GM18868 (cell line): ENCODE data around the gene RUFY1.
"Not testable (repeated sequence)": the region's sequence is repeated elsewhere in the genome, so short reads cannot be mapped to it uniquely, and the experiment has no call there.

Experiments used
- ATAC-seq: cut with Tn5 transposase; IDR thresholded peaks from one replicate; pipeline ENCODE4 v1.9.1; 2021; ENCODE audit warnings: mild to moderate bottlenecking, moderate library complexity; ENCODE audit not compliant: unreplicated experiment

RUFY1 gene

DNA sequence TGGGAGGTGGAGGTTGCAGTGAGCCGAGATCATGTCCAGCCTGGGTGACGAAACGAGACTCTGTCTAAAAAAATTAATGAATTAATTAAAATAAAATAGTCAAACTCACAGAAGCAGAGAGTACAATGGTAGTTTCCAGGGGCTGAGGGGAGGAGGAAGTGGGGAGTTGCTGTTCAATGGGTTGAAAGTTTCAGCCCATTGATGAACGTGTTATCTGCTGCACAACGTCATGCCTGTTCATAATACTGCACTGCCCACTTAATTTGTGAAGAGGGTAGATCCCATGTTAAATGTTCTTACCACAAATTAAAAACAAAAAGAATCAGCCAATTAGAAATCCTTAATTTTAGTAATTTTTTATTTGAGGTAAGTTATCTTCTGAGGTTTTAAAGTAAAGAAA is 16.4 kb upstream of the RUFY1 start:
- ATAC-seq: peak; percentile 59

DNA sequence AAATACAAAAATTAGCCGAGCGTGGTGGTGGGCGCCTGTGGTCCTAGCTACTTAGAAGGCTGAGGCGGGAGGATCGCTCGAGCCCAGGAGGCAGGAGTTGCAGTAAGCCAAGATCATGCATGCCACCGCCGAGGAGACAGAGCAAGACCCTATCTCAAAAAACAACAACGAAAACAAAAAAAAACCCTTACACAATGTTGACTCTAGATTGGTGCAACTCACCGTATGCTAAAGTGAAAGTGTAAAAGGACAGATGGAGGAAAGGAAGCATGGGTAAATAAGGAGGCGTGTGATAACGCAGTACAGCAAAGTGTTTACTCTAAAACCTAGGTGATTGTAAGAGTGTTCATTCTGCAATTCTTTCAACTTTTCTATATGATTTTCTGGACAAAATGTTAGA is 15.9 kb upstream of the RUFY1 start:
- peak; percentile 49 for ATAC-seq

DNA sequence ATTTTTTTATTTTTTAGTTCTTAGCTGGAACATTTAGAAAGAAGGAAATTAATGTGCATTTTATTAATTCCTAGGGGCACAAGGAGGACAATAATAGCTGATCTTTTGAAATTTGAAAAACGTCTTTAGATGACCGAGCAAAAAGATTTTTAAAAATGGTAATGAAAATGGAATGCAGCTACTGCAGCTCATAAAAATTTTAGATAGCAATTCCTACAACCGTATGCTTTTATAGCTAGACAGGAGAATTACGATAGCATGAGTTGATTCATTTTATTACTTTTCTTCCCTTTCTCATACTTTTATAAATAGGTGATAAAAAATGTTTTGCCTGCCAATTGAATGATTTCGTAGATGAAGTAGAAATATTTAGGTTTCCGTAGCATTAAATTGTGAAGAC is 13.7 kb upstream of the RUFY1 start:
- ATAC-seq: no peak

DNA sequence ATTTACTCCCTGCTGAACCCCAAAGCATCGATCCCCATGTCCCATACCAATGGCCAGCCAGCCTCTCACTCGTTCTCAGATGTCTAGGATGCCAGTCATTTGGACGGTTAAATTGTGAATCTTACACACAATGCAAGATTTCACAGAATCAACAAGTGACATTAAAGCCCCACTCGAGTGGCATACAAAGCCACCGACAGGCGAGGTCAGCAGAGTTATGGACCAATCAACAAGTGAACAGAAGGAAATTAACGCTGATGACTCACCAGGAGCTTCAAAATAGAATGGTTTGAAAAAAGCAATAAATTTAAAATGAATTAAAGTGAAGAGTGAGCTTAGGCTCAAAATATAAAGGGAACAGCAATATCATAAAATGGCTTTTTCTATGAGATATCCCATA is 8.2 kb upstream of the RUFY1 start:
- ATAC-seq: no peak

DNA sequence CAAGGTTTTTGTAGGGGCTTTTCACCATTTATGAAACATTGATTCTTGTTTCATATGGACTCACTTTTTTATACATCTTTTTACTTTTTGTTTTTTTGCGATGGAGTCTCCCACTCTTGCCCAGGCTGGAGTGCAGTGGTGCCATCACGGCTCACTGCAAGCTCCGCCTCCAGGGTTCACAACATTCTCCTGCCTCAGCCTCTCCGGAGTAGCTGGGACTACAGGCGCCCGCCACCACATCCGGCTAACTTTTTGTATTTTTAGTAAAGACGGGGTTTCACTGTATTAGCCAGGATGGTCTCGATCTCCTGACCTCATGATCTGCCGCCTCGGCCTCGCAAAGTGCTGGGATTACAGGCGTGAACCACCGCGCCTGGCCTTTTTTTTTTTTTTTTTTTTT is 7.1 kb upstream of the RUFY1 start:
- not testable (repeated sequence) for ATAC-seq

DNA sequence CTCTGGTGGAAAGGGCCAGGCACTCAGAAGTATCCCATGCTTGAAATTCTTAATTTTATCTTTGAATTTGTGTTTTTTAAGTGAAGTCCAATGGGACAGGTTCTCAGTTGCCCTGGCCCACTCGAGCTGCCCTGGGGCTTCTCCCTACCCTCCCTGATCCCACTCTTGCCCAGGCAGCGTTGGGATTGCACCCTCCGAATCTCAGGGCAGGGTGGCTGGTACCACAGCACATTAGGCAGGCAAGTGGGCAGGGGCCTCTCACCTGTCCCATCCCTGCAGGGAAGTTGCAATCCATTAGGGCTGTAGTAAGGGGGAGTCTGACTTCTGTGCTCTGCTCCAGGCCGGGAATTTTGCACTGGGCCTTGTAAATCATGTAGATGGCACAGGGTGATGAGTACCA is 2.7 kb downstream of the RUFY1 start:
- no peak for ATAC-seq

DNA sequence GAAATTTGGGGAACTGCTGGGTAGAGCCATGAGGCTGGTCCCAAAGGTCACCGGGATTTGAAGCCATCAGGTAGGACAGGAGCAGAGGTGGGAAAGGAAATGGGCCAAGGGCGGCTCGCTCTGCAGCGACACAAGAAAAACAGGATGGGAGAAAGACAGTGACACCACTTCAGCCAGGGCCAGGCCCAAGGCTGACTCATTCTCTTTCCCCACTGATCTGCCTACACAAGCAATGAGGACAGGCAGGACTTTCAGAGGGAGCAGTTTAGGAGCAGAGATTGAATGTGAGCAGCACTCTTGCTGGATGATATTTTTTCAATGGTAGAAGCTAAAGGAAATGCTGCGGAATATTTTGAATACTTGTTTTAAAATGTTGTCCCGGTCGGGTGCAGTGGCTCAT is 3.5 kb downstream of the RUFY1 start:
- ATAC-seq: no peak

DNA sequence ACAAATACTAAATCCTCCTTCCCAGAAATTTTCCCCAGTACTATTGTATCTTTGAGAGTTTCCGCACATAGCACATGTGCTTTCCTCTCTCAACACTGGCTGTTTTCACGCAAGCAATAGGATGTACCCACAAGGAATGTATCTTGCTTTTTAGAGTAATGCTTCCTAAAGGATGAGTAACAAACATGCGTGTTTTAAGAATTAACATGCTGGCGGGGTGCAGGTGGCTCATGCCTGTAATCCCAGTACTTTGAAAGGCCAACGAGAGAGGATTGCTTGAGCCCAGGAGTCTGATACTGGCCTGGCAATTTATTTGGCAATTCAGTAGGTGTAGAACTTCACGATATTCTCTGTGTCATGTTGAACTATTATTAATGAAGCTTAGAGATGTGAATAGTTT is 4.6 kb downstream of the RUFY1 start:
- ATAC-seq: no peak

DNA sequence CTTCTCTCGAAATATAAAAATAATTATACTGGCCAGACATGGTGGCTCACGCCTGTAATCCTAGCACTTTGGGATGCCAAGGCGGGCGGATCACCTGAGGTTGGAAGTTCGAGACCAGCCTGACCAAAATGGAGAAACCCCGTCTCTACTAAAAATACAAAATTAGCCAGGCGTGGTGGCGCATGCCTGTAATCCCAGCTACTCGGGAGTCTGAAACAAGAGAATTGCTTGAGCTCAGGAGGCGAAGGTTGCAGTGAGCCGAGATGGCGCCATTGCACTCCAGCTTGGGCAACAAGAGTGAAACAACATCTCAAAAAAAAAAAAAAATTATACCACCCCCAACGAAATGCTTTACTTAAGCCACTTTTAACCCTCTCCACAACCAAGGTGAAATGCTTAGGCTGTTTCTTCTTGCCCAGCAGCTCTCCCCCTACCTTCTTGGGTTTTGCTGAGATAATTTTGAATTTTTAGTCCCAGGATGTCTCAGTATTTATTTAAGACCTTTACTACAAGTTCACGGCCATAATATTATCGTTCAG is 8.0 kb downstream of the RUFY1 start:
- ATAC-seq: not testable (repeated sequence)

DNA sequence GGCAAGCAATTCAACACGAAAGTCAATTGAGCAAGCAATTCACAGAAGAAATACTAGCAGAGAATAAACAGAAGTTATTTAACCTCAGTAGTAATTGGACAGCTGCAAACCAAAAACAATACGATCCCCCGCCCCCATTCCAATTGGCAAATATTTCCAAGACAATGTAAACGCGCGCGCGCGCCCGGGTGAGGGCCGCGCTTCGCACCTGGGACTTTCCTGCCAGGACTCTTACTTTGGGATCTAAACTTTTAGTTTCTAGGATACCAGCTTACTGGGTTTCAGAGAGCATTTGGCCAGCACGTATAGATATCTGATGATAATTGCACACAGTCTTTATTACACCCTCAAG is 8.6 kb downstream of the RUFY1 start:
- ATAC-seq: no peak

DNA sequence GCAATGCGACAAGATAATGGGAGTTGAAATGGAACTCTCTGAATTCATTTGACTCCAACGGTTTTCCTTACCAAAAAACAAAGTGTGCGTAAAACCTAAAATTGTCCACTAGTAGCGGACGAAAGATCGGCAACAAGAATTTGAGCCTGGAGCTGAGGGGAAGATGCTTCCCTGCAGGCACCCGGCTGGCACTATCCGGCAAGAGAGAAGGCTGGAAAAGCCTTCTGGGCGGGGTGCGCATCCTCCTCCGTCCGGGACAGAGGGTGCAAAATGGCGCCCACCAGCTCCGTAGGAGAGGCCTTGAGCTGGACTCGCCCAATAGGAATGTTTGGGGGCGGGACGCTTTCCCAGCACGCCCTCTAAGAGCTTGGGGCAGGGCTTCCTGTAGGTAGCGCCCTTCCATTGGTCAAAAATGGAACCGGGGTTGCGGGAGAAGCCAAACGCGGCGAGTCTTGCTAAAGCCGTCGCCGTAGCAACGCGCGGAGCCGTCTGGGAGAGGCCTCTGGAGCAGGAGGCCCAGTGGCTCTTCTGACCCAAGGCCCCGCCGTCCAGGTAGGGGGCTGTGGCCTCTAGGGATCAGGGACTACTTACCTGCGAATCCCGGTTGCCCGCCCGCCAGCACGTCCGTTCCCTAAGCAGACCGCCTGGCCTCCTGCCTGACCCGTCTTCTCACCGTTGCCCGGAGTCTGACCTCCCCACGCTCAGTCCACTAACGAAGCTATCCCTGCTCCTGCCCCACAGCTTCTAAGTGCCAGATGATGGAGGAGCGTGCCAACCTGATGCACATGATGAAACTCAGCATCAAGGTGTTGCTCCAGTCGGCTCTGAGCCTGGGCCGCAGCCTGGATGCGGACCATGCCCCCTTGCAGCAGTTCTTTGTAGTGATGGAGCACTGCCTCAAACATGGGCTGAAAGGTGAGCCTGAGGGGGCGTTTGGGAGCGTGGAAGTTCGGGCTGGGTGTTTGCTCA is 9.2 kb downstream of the RUFY1 start:
- peak; percentile 99 for ATAC-seq

DNA sequence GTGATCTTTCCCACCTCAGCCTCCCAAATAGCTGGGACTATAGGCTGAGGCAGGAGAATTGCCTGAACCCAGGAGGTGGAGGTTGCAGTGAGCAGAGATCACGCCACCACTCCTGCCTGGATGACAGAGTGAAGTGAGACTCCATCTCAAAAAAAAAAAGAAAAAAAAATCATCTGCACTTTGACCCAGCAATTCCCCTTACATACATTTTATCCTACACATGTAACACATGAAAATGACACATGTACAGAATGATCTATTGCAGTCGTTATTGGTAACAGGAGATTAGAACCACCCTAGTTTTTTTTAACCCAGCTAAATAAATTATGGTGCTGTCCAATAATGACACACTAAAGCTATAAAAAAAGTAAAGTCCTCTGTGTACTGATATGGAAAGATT is 14.2 kb downstream of the RUFY1 start:
- no peak for ATAC-seq

DNA sequence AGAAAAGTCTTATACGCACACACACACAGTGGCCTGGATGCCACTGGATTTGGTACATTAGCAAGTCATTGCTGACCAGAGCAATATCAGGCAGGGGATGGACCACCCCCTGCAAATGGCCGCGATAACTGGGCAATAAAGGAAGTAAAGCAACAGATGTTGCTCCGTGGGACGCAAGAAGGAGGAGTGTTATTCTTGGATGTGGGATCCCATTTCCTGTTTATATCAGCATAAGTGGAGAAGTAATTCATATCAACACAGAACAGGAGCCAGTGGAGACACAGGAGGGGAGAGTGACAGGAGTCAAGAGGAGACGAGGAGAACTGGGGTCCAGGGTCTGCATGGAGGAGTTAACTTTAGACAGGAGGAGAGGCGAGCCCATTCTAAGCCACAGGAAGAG is 18.4 kb downstream of the RUFY1 start:
- ATAC-seq: no peak

DNA sequence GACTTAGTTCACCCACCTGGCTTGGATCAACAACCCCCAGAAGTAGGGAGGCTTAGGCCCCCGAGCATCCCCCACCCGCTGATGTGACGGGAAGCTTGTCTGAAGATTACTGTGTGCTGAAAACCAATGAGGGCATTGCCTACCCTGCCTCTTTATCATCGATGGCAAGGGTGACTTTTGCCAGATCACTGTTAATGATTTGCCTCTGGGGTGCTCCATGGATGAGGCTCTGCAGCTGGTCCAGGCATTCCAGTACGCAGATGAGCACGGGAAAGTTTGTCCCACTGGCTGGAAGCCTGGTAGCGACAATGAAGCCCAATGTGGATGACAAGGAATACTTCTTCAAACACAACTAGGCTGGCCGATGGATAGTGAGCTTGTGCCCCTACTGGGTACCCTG is 22.0 kb downstream of the RUFY1 start:
- ATAC-seq: no peak

DNA sequence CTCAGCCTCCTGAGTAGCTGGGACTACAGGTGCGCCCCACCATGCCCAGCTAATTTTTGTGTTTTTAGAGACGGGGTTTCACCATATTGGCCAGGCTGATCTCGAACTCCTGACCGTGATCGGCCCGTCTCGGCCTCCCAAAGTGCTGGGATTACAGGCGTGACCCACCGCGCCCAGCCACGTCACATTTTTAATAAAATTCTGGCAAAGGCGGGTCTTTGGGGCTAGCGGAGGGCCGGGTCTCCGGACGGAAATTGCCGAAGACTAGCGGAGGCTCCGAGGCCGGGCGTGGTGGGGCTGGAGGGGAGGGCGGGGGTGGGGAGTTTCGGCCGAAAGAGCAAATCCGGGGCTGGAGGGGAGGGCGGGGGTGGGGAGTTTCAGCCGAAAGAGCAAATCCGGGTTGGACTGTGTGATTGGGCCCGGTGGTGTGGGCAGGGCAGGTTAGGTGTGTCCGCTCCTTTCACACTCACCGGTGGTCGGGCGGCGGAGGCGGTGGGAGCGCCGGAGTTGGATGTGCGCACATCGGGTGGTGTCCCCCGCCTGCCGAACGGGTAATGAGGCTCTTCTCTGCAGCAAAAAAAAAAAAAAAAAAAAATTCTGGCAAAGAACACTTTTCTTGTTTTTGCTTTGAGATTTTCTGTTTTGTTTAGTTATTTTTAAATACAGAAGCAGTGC is 27.1 kb downstream of the RUFY1 start:
- ATAC-seq: no peak

DNA sequence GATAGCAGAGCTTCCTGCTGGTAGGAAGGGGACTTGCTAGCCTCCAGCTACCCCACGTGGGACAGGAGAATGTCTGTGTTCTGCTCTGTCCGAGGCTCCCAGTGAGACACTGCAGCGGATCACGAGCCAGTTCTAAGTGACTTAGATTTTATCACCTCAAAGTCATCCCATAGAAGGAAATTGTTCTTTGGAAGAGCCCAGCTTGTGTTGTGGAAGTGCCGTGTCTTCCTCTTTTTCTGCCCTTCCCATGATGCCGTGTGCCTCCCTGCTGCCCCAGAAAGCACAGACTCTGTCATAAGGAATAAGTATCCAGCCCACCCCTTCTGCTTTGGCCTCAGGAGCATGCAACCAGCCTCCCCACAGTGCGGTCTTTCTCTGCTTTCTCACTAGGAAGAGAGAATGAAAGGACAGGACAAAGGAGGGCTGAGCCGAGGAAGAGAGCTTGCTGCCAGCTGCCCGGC is 35.6 kb downstream of the RUFY1 start:
- no peak for ATAC-seq

DNA sequence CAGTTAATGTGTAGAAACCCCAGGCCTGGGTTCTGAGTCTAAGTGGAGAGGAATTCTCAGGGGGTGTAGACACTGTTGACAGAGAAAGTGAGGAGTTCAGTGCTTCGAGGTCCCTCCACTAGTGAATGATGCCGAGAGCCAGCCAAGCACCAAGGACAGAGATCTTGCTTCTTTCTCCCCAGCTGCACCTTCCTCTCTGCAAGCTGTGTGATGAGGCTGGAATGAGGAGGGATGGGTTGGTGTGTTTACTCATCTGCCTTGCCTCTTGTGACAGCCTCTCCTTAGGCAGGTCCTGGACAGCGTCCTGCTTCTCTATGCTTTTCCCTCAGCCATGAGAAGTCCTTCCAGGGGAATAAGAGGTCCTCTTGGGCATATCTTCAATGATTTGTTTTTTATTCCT is 37.8 kb downstream of the RUFY1 start:
- ATAC-seq: no peak

DNA sequence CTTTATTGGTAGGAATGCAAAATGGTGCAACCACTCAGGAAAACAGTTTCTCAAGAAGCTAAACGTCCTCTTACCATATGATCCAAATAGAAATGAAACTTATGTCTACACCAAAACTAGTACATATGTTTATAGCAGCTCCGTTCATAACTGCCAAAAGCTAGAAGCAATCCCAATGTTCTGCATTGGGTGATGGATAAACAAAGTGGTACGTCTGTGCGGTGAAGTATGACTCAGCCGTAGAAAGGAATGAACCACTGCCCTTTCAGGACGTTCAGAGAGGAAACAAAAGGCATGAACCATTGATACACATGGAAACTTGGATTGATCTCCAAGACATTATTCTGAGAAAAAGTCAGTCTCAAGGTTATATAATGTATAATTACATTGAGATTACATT is 45.6 kb downstream of the RUFY1 start:
- ATAC-seq: no peak

DNA sequence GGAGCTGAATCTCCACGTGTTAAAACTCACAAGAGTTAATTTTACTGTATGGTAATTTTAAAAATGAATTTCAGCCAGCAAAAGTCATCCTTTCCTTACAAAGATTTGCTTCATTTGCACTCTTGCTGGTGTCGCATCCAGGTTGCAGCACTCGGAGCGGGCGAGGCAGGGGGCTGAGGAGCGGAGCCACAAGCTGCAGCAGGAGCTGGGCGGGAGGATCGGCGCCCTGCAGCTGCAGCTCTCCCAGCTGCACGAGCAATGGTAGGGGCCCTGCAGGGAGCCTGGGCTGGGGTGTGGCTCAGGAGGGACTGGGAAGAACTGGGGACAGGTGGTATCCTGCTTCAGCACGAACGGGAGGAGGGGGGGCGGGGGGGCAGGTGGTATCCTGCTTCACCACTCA is 46.1 kb downstream of the RUFY1 start:
- ATAC-seq: no peak

DNA sequence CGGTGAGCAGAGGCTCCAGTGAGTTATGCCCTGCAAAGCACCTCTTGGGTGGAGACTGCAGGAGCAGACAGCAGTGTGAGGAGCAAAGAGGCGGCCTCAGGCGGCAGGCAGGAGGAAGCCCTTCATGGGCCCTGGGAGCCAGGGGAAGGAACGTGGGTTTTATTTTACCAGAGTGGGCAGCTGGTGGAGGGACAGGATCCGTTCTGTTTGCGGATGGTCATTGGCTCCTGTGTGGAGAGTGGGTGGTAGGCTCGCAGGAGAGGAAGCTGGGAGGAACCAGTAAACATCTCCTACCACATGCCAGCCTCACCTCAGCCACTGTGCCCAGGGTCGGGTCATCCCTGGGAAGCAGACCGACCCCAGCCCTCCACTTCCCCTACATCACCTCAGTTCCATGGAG is 48.7 kb downstream of the RUFY1 start:
- no peak for ATAC-seq

DNA sequence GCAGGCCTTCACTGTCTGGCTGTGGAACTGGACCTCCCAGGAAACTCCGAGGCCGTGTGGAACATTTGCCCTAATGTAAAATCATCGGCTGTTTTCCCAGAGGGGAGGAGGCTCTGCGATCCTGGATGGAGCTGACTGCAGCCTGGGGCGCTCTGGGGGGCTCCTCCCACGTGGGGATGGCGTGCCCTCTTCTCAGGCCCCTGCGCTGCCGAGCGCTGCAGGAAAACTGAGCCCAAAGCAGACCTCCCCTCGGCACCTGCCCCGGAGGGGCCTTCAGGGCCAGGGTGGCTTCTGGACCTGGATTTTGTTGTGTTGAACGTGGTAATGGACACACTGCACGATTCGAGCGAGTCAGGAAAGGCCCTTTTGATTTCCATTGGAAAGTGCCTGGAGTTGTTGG is 49.2 kb downstream of the RUFY1 start:
- no peak for ATAC-seq

DNA sequence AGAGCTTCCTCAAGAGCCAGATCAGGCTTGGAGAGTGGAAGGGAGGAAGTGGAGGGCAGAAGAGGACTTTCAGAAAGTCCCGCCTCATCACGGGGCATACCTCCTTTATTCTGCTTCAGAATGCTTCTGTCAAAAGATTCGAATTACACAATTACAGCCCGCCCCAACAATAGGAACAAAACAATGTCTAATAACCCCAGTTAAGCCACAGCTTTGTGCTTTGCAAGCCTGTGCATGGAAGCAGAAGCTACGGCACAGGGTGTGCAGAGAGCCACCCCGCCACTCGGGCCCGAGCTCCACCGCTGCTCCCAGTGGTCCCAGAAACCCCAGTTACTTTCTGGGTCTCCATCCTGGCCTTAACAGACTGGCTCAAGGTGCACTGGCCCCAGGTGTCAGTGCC is 49.6 kb downstream of the RUFY1 start:
- ATAC-seq: no peak
